GM19238 (cell line): ENCODE data around the gene COLEC12.

Experiments used
- DNase-seq: peaks from one replicate; pipeline ENCODE4 v3.0.0; 2011; ENCODE audit warnings: low spot score; ENCODE audit not compliant: insufficient read length

Gene COLEC12

DNA sequence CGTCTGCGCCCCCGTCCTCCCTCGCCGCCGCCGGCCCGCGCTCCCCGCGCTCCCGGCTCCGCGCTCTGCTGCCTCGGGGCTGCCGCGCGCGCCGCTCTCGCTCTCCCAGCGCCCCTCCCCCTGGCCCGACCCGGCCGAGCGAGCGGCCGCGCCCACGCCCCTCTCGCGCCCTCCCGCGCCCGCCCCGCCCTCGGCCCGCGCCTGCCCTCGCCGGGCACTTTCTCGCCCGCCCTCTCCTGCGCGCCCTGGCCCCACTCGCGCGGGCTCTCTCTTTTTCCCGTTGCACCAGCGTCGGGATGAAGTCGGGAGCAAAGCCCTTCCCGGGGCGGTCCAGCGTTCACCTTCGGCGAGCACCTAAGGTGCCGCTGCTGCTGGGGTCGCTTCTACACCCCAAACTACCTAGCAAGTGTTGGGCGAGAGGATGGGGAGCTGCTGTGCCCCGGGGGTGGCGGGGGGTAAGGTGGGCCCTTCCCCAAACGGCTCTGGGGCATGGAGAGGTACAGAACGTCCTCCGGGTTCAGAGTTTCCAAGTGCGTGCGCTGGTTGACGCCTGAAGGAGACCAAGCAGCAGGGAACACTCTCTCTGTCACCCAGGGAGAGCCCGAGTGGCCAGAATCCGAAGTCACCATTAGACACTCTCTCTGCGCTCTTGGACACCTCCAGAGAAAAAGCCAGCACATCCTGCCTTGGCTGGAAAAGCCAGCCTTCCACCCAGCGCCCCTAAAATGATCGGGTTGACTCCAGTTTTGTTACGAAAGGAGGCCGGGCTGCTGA lies at the start of gene COLEC12:
Gene COLEC12 (minus strand): TSS at position 70 of the 774 bp plus-strand sequence. CDS start 187 bp downstream, outside the sequence.
- no peak for DNase-seq

GRCh38 chr18:549967-550366 lies 49.5 kb upstream of the COLEC12 start:
- no peak for DNase-seq

- DNase-seq, result no peak
Observed at GRCh38 chr18:543447-544078, 43.1 kb upstream of the COLEC12 start.

GRCh38 chr18:533995-534601 lies 33.6 kb upstream of the COLEC12 start:
- DNase-seq, result no peak

DNA sequence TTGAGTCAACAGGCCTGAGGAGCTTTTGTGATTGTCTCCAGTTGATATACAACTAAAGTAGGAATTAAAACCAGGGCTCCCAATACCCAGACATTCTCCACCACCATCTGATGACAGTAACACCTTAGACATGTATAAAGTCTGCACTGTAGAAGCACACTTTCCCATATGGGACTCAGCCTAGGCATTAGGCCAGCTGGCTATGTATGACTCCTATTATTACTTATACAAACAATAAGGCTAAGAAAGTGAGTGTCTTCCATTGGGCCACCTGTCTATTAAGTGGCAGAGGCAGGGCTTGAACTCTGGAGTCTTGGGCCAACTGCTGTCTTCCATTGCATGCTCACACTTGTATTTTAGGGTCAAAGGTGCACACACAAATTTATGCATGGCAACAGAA lies 32.1 kb upstream of the COLEC12 start:
- DNase-seq, result no peak

GRCh38 chr18:532018-532417 lies 31.5 kb upstream of the COLEC12 start:
- no peak for DNase-seq

DNA sequence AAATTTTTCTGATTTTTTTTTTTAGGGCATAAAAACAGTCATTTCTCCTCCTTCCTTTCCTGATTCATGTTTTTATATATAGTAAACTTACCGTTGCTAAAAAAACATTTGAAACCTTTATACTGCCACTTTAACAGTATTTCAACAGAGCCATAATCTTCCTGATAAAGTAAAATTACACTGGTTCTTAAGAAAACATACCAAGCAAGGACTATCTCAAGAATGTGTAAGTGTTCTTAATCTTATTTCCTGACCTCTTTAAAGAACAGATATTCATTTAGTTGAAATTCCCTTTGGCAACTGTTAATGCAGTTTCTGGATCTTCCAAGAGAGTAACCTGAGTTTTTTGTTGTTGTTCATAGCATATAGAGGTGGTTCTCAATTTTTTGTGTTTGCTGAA lies 26.6 kb upstream of the COLEC12 start:
- DNase-seq, result no peak

DNA sequence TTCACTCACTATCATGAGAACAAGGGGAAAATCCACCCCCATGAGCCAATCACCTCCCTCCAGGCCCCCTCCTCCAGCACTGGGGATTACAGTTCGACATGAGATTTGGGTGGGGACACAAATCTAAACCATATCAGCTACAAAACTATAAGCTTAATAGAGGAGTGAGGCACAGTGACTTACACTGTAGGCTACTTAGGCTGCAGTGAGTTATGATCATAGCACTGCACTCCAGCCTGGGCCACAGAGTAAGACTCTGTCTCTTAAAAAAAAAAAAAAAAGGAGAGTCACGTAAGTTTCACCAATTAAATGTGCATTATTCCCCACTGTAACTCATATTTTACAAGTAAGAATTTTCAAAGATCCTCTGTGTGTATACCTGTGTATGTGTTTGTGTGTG lies 26.2 kb upstream of the COLEC12 start:
- no peak for DNase-seq

DNA sequence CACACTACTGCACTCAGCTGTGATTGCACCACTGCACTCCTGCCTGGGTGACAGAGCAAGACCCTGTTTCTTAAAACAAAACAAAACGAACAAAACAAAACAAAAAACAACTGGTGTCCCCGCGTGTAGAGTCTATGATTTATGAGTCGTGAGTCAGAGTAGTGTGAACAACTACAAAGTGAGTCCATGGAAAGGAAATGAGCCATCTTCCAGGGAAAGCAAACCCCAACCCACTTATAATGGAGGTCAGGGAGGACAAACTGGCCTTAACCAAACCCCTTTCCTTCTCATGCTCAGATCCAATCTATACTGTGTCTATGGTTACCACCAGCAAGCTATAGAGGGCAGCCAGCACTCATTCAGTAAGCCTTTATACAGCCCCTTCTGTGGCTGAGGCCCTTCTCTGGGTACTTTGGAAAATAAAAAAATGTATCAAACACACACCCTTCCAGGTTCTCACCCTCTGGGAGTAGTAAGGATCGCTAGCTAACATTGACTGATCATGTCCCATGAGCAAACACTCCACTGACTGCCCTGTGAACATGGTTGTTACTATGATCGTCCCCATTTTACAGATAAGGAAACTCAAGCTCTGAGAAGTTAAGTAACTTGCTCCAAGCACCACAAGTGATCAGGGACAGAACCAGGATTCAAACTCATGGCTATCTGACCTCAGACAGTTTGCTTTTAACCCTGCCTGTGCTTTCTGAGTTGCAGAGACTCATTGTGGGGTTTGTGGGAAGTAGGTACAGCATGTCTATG lies 24.7 kb upstream of the COLEC12 start:
- no peak for DNase-seq

DNA sequence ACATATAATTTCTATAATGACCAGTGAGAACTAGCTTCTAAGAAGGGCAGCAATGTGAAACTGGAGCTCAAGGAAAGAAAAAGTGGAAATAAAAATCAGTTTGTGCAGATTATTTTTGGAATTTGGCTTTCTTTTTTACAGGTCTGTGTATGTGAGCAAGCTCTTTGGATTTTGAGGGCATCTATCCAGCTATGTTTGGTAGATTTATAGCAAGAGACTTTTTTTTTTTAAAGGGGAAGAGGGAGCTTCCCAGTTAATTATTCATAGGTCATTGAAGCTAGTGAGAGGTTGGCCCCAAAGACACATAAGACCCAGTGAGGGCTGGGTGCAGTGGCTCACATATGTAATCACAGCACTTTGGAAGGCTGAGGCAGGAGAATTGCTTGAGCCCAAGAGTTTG lies 24.0 kb upstream of the COLEC12 start:
- no peak for DNase-seq

DNA sequence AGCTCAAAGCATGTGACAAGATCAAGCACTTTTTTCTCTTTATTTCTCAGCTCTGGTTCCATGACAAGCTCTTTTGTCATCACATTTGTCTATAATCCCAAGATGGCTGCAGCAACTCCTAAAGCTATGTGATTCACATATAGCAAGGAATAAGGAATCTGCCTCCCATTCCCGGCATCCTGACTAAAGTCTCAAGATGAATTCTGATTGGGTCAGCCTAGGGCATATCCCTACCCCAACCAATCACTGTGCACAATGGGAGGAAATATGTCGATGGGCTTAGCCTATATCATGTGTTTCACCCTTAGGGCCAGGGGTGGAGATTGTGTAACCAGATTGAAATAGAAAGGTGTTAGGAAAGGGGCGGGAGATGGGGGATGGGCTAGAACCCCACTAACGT lies 23.1 kb upstream of the COLEC12 start:
- DNase-seq, result no peak

DNA sequence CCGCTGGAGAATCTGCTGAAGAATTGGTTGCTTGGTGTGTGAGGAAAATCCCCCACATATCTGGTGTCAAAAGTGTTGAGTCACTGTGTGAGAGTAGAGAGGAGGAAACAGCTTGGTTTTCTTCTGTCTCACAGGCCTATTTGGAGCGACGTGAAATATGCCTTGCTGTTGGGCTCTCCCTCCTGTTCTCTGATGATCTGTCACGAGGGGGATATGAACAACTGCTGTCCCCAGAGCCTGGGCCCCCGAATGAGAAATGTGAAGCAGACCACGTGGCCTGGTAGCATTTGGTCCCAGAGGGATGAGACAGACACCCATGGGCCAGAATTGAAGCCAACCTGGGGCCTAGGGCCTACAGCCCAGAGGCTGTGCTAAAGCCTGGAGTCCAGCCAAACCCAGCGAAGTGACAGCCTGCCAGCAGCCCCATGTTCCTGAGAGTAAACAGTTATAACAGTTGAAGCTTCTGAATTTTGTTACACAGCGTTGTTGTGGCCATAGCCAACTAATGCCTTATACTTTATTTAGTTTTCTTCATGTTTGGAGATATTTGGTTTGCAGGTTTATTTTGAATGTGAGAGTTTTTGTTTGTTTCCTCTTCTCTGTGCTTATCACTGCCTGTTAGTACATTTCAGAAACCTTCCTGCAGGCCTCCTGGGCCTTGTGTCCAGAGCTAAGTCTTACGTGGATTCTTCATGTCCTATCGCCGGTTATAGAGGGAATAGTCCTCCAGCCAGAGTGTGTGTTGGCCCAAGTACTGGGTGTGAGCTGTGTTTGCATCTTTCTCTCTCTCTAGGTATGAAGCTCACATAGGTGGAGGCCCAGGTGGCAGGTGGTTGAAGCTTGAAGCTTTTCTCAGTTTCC lies 18.7 kb upstream of the COLEC12 start:
- DNase-seq, result no peak

DNA sequence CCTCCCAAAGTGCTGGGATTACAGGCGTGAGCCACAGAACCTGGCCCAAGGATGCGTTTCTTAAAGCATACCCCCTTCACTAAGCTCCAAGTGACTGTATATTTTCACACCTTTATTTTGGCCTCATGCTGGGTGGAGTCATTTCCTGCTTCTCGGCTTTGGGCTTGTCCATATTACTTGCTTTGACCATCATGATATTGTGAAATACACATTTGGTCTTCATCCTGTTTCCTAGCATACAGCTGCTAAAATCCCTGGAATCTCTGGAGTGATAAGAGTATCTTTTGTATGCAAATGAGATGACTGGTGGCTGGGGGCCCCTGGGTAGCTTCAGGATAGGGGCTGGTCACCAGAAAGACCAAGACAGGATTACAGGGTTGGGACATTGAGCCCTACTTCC lies 17.6 kb upstream of the COLEC12 start:
- DNase-seq, result no peak

- DNase-seq, result no peak
Observed at GRCh38 chr18:515838-516237, 15.3 kb upstream of the COLEC12 start.

DNA sequence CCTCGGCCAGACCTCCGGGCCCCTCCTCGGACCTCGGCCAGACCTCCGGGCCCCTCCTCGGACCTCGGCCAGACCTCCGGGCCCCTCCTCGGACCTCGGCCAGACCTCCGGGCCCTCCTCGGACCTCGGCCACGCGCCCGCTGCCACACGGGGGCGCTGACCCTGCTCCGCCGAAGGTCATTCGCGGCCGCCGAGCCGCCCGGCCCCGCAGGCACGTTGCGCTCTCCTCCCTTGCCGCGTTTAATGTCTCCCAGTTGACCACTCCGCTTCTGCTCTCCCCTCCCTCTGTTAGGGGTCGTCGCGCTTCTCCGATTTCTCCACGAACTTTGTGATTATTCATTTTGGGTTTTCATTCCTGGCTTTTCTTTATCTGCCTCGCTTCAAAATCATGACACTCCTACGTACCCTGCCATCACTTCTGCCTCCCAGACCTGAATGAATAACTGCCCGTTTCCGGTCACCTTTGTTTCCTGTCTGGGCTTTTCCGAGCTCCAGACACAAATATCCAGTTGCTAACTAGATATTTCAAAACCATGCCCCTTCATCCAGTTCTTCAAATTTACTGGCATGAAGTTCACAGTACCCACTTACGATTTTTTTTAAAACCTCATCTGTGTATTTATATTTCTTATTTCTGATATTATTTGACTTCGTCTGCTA lies 14.8 kb upstream of the COLEC12 start:
- DNase-seq, result no peak

DNA sequence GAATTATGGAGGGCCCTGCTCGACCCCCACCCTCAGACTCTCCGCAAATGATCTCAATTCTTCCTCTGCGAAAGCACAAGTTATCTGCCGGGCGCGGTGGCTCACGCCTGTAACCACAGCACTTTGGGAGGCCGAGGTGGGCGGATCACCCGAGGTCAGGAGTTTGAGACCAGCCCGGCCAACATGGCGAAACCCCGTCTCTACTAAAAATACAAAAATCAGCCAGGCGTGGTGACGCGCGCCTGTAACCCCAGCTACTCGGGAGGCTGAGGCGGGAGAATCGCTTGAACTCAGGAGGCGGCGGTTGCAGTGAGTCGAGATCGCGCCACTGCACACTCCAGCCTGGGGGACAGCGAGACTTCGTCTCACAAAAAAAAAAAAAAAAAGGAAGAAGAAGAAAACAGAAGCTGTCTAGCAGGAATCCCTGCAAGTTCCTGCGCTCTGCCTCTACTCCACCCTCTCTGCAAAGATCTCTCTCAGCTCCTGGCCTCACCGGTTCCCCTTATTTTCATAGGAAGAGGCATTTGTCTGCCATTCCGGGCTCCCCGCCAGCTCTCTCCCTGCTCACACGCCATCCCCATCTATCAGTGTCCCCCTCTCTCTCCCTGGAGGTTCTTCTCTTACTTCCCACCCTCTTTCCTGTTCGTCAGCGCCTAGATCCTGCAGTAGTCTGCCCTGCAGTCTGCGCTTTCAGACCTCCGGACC lies 13.5 kb upstream of the COLEC12 start:
- DNase-seq, result no peak

GRCh38 chr18:512957-513356 lies 12.5 kb upstream of the COLEC12 start:
- DNase-seq, result no peak

GRCh38 chr18:508835-509234 lies 8.3 kb upstream of the COLEC12 start:
- no peak for DNase-seq

DNA sequence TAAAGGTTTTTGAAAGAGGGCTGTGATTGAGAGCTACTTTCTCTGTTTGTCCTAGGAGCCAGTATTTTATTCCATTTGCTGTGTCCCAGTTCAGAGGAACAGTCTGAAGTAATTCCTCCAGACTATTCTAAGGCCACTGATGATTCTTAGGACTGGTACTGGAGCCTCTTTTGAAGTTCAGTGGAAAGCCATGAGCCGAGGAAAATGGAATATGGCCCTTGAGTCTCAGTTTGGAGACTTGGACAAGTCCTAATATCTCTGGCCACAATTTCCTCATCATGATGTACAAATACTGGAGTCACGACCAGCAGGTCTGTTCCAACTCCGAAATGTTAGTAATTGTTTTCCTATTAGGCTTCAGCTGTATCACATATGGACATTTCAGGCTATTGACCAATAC lies 7.1 kb upstream of the COLEC12 start:
- DNase-seq, result no peak

- DNase-seq, result no peak
Observed at GRCh38 chr18:506801-507200, 6.3 kb upstream of the COLEC12 start.
